Left colon (tissue), 2 donors: ENCODE data around the gene RRP15. TPM values are rescaled to one million over a fixed set of nuclear protein-coding genes. Genes with fewer than 3 reads are reported as not detected.

Experiments used
- ATAC-seq: fragments of 200-7000 bp; cut with Tn5 transposase; one replicate; pipeline ENCODE4 v1.9.1; 2020; ENCODE audit warnings: mild to moderate bottlenecking, moderate library complexity
- DNase-seq, 2 donors: peaks; one replicate each; pipeline ENCODE4 v3.0.0-alpha.2; 2020
- intact Hi-C, 2 donors: fragments of 100-400 bp; cut with DNase I in 1 of 2; cut with micrococcal nuclease in 1 of 2; formaldehyde crosslinking; loops; one replicate each; pipeline versions ENCODE4 v1.11.2 to v1.14.0; 2022; cut with DNase I, micrococcal nuclease
- total RNA-seq, 2 donors: library from RNA; stranded (reverse); fragmentation: NEBNext Ultra II Directional; extraction: Animal tissue kit (Norgen Biotek cat#: 25700); gene quantifications; one replicate each; pipeline ENCODE4 v1.2.1, GENCODE V29; 2021
- donor health status: DM: no; HTN: no; CAD: no.
- donor health status: DM: yes; HTN: yes; CAD: no.

RRP15 gene
- total RNA-seq, 2 donors from 2014 or later, result 7.6 to 13.4 TPM

DNA sequence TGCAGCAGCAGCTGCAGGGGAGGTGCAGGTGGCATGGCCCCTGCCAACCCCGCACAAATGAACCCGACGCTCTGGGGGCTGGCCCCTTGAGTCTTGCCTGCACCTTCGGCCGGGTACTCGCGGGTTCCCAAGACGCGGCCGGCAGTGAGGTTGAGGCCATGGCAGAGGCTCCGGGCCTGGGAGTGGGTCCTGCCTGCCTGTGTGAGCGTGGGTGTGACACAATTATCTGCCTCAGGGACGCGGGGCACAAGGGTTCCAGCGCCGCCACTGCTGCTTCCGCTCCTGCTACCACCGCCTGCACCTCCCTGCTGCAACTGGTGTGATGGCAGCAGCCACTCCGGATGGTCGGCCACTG is 39.1 kb downstream of the RRP15 start:
- ATAC-seq, result no peak
- intact Hi-C loops, result no loop called here
- no peak for DNase-seq

DNA sequence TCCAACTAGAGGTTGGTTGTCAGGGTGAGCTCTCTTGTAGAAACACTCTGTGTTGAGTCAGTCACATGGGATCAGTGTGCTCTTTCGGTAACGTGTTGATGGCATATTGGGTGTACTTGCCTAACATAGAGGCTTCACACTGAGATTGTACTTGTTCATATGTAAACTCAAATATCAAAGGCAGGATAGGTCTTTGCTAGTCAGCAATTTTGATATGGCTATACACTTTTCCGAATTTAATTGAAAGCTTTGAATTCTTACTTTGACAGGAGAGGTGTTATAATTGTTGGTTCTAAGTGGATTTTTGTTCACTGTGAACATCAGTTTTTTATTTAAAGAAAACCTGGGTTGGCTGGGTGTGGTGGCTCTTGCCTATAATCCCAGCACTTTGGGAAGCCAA is 43.7 kb downstream of the RRP15 start:
- DNase-seq (no peak), ATAC-seq (no peak)
- intact Hi-C loops, result no loop called here

DNA sequence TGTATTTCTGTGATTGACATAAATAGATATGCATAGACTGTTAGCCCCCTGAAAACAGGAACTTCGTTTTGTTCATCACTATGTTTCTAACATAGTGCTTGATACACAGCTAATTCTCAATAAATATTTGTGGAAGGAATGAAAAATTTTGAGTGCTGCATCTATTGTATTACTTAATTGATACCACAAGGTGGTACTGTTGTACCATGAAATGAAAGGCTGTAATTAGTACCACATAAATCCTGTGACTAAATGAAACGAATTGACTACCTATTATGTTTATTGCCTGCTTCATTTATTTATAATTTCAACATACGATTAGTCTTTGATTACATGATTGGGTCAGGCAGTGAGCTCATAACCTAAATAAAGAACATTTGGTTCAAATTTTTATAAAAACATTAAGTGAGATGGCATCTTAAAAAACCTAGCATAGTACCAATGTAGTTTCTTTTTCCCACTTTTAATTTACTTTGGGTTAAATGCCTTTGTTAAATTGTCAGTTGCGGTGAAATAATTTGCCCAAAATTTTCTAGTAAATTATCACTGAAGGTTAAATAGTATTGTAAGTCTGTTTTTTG is 45.0 kb downstream of the RRP15 start:
- intact Hi-C loops, result loop anchor here in 1 of 2 donors (5.0 to 10.0 kb wide), 4 partner anchors 192 to 1485 kb away; no protein-coding TSS in a partner anchor
- ATAC-seq (peak; percentile 47), DNase-seq (no peak)

DNA sequence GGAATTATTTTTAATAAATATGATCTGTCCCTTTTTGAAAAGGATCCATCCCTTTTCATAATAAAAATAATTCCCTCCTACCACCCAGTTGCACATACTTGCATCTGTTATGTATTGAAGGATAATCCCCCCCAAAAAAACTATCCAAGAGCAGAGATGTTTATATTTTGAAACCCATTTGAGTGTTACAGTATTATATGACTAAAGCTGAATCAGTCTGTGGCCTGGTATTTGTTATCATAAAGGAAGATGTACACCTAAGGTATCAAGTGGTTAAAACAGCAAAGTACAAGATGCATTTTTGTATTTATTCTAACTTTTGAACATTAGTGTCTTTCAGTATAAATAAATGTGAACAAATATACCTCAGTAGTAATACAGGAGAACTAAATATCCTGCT is 47.3 kb downstream of the RRP15 start:
- intact Hi-C loops, result loop anchor here in 1 of 2 donors (5.0 to 10.0 kb wide), 4 partner anchors 190 to 1482 kb away; no protein-coding TSS in a partner anchor
- DNase-seq, result no peak
- ATAC-seq, result no peak

DNA sequence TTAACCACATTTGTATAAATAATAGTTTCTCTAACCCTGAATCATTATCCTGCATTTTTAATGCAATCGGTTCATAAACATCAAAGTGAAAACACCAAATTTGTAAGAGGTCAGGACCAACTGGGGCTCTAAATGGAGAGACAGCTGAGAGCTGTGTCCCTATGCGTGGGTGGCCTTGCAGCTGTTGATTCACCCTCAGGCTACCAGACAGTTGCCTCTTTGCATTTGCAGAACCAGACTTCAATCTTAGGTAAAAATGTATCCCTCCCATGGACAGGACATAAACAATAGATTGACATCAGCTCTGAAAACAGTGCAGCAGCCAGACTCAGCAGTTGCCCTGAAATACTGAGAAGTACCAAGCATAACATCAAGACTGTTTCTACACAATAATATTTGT is 51.2 kb downstream of the RRP15 start:
- ATAC-seq, result peak; percentile 8
- no peak for DNase-seq
- intact Hi-C loops, result loop anchor here in 1 of 2 donors (10.0 kb wide), 3 partner anchors 1078 to 1478 kb away; no protein-coding TSS in a partner anchor

DNA sequence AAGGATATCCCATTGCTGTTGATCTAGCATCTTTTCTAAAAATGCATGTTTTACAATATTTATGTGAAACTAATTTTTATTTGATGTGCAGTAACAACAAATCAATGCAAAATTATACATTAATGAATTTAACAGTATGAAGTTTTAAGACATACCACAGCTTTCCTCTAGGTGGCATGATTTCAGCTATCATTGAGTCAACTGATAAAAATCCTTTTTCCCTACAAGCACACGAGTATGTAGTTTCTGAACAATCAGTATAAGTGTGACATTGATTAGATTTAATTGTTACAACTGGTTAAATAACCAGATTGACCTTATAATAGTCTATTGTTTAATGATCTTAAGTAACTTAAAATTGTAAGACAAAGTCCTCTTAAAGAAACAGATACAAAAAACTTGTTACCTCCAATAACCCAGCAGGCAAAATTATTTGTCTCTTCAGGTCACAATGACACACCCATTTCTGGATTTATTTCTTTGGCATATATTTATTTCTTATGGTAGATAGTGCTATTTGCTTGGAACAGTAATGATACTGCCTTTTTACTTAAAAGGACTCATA is 54.3 kb downstream of the RRP15 start:
- intact Hi-C loops, result loop anchor here in 1 of 2 donors (10.0 kb wide), 3 partner anchors 1075 to 1475 kb away; no protein-coding TSS in a partner anchor
- ATAC-seq, result peak; percentile 32
- no peak for DNase-seq

DNA sequence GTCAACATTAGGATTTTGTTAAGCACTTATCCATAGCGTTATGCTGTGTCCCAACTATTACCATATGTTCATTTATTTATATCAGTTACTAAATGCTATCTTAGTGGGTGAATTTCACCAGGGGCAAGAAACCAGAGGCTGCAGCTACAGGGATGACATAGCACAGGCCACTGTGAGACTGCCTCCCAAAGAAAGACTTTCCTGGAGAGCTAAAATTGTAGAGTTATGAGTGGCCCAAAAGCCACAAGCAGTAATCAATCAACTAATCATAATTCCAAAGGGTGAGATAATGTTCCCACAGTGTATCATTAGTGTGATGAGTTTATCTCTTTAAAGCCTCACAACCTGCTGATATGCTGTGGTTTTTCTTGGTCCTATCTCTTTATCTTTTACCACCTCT is 56.2 kb downstream of the RRP15 start:
- ATAC-seq (no peak), DNase-seq (no peak)
- intact Hi-C loops, result loop anchor here in 1 of 2 donors (10.0 kb wide), 1 partner anchor 1323 kb away; no protein-coding TSS in a partner anchor

DNA sequence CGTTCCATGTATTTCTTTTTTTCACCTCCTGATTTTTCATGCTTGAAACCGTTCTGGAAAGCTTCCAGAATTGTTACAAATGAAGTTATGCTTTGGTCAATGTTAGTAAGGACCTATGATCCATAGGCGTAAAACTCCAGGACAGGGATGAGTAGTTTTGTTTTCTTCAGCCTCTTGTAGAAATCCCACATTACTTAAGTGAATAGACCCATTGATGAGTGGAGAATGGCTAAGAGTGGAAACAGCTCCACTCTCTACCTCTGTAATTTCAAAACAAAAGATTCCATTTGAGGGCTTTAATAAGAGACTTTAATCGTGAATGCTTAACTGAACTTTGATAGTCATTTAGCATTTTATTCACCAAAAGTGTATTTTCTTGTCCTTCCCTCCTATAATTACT is 57.0 kb downstream of the RRP15 start:
- DNase-seq (no peak), ATAC-seq (no peak)
- intact Hi-C loops, result loop anchor here in 1 of 2 donors (10.0 kb wide), 1 partner anchor 1323 kb away; no protein-coding TSS in a partner anchor

DNA sequence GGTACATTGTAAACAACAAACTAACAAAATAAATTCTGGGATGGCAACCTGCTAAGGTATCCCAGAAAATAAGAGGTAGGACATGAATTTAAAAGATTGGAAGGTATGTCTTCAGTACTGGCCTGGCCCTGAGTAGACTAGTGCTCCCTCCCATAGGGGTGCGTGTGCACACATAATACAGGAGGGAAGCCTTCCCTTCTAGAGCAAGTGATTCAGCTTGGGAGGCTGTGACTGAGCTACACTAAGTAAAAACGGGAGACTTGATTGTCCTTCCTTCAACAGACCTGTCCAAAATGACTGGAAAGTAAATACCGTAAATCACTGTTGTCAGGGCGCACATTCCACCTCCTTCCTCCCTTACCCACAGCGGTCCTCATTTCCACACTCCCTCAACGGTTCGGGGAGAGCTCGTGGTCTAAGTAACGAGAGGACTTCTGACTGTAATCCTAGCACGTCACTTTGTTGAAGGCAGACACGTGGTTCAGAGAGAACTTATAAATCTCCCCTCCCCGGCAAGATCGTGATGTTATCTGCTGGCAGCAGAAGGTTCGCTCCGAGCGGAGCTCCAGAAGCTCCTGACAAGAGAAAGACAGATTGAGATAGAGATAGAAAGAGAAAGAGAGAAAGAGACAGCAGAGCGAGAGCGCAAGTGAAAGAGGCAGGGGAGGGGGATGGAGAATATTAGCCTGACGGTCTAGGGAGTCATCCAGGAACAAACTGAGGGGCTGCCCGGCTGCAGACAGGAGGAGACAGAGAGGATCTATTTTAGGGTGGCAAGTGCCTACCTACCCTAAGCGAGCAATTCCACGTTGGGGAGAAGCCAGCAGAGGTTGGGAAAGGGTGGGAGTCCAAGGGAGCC is 60.0 kb downstream of the RRP15 start, which contains the start of gene TGFB2:
Gene TGFB2 (plus strand): TSS at position 523 of the 859 bp plus-strand sequence. CDS start 1,366 bp downstream, outside the sequence.
- intact Hi-C loops, result loop anchor here in 1 of 2 donors (10.0 kb wide), 1 partner anchor 1320 kb away; no protein-coding TSS in a partner anchor
- DNase-seq (peak; percentile 21 to 59), ATAC-seq (peak; percentile 47)

DNA sequence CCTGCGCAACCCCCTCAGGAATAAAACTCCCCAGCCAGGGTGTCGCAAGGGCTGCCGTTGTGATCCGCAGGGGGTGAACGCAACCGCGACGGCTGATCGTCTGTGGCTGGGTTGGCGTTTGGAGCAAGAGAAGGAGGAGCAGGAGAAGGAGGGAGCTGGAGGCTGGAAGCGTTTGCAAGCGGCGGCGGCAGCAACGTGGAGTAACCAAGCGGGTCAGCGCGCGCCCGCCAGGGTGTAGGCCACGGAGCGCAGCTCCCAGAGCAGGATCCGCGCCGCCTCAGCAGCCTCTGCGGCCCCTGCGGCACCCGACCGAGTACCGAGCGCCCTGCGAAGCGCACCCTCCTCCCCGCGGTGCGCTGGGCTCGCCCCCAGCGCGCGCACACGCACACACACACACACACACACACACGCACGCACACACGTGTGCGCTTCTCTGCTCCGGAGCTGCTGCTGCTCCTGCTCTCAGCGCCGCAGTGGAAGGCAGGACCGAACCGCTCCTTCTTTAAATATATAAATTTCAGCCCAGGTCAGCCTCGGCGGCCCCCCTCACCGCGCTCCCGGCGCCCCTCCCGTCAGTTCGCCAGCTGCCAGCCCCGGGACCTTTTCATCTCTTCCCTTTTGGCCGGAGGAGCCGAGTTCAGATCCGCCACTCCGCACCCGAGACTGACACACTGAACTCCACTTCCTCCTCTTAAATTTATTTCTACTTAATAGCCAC is 60.7 kb downstream of the RRP15 start:
- intact Hi-C loops, result loop anchor here in 1 of 2 donors (10.0 kb wide), 1 partner anchor 1319 kb away; no protein-coding TSS in a partner anchor

DNA sequence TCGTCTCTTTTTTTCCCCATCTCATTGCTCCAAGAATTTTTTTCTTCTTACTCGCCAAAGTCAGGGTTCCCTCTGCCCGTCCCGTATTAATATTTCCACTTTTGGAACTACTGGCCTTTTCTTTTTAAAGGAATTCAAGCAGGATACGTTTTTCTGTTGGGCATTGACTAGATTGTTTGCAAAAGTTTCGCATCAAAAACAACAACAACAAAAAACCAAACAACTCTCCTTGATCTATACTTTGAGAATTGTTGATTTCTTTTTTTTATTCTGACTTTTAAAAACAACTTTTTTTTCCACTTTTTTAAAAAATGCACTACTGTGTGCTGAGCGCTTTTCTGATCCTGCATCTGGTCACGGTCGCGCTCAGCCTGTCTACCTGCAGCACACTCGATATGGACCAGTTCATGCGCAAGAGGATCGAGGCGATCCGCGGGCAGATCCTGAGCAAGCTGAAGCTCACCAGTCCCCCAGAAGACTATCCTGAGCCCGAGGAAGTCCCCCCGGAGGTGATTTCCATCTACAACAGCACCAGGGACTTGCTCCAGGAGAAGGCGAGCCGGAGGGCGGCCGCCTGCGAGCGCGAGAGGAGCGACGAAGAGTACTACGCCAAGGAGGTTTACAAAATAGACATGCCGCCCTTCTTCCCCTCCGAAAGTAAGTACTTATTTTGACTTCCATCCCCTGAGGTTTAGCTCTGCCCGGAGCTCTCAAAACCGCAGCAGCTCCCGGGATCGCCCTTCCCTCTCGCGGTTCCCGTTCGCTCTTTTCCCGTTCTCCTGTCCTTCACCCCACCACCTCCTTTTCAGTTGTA is 61.5 kb downstream of the RRP15 start:
- ATAC-seq, result no peak
- DNase-seq, result peak in 1 of 2 donors; percentile 19
- intact Hi-C loops, result loop anchor here in 1 of 2 donors (10.0 kb wide), 1 partner anchor 1318 kb away; no protein-coding TSS in a partner anchor

More for the DNA sequence above, 60.7 kb downstream of the RRP15 start:
- ATAC-seq (peak; percentile 82), DNase-seq (peak; percentile 49 to 53)

DNA sequence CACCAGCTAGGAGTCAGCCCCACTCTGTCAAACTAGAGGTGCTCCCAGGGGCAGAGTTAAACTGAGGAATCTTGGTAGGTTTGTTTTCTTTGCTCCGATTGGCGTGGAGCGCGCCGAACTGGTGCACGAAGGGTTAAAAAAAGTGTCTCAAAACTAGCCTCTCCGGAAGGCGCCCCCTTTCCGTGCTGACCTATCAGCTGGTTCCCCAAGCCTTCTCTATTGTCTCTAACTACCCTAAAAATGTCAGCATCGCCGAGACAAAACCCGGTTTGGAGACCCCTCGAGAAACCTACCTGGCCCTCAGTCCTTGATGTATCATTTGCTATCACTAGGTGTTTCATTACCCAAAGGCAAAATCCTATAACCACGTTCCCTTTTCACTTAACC is 62.2 kb downstream of the RRP15 start:
- intact Hi-C loops, result loop anchor here in 1 of 2 donors (10.0 kb wide), 1 partner anchor 1317 kb away; no protein-coding TSS in a partner anchor
- DNase-seq, result peak in 1 of 2 donors; percentile 20

DNA sequence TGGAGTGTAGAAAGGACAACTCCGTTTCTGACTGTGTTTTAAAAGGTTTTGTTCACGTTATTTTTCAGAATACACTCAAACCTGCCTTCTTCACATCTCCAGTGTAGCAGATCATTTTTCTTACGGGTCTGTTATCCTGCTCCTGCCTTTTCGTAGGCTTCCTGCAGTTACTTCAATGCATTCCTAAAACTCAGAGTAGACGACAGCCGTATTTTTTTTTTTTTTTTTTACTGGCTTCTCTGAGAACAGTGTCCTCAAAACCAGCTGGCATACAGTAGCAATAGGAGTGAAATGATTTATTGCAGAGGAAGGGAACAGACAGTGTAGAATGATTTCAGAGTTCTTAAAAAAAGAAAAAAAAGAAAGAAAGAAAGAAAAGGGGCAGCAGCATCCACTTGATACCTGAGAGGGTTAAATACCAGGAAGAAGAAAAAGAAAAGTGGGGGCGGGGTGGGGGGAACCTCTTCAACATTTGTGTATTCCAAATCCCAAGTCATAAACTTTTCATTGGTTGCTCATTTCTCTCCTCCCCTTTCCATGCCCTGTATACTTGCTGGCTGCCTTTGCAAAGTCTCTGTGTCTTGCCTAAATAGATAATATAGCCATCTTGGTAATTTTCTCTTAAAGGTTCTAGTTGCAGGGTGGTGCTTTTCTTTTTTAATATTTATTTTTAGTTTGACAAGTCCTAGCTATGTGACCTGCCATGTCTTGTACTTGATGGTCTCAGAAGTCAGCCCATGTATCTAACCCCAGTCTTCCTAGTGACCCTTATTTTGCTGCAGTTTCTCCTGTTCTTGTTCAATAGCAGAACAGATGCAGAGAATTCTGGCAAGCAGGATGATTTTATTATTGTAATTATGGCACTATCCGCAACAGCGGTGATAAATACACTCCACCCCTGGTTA is 62.9 kb downstream of the RRP15 start:
- ATAC-seq (no peak), DNase-seq (no peak)
- intact Hi-C loops, result loop anchor here in 1 of 2 donors (10.0 kb wide), 1 partner anchor 1317 kb away; no protein-coding TSS in a partner anchor

More for the DNA sequence above, 62.2 kb downstream of the RRP15 start:
- no peak for ATAC-seq

DNA sequence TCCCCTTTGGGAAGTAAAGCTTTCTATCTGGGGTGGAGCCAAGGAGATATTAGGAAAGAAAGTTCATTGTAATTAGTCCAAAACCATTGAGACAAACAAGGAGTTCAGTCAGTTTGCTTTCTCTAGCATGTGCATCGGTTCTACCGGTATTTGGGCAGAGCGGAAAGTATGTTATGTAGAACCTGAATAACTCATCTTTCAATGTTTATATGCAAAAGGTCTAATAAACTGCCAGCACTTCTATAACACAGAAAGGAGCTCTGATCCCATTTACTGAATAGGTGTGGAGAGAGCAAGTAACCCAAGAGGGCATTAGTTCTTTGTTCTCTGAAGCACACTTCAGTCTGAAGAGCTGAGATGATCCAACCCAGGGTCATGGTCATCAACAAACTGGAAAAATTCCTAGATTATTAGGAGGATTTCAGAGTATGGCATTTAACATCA is 63.6 kb downstream of the RRP15 start:
- no peak for DNase-seq
- ATAC-seq, result no peak
- intact Hi-C loops, result loop anchor here in 1 of 2 donors (10.0 kb wide), 1 partner anchor 1316 kb away; no protein-coding TSS in a partner anchor

DNA sequence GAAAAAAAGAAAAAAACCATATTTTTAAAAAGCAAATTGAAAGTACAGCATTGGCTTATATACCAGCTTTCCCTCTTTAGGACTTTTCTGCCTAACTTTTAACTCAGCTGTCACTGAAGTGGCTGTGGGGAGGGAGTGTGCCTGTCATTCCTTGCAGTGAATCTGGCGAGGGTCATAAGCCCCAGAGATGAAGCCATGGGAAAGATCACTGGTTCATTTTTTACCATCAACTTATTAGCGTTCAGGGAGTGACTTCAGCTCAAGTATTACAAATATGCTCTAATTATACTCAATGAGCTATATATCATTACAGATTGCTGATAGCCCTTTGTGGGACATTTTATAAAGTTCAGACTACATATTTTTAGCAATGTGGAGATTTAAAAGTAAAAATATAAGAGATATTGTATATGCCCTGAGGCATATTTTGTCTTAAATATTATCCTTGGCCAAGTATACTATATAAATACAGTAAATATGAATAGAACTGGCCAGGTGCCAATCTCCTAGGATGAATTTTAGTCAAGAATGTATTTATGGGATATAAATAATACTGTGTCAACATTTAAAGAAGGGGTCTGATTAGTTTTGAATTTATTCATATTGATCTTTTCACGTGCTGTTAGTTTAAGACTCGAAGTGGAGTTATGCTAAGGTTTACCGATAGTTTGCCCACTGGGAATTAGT is 64.4 kb downstream of the RRP15 start:
- DNase-seq, result no peak
- intact Hi-C loops, result loop anchor here in 1 of 2 donors (10.0 kb wide), 2 partner anchors 825 to 1315 kb away; partner anchors contain the start of gene LYPLAL1
- ATAC-seq, result no peak
